HepG2 (cell line): ENCODE data around the gene NFX1. TPM values are rescaled to one million over a fixed set of nuclear protein-coding genes. Genes with fewer than 3 reads are reported as not detected.

Experiments used
- ATF7-NPFF ChIP-seq: sonication (generic); formaldehyde crosslinking; IDR thresholded peaks from 2 replicates; pipeline ENCODE4 v1.8.1; 2023; ENCODE audit warnings: mild to moderate bottlenecking, low read depth, missing genetic modification reagents, moderate library complexity
- E2F2 ChIP-seq: sonication (generic); formaldehyde crosslinking; IDR thresholded peaks from 2 replicates; pipeline ENCODE4 v1.4.0; 2020; ENCODE audit warnings: missing genetic modification reagents, borderline replicate concordance
- FOXO4 ChIP-seq: sonication (generic); formaldehyde crosslinking; conservative IDR thresholded peaks from 2 replicates; pipeline ENCODE4 v1.8.1; 2023; ENCODE audit warnings: missing genetic modification reagents
- MXI1 ChIP-seq: IDR thresholded peaks from 3 replicates; pipeline ENCODE4 v1.6.1; 2012; ENCODE audit warnings: low read depth, low read length, inconsistent platforms, borderline replicate concordance
- MYPOP ChIP-seq: sonication (generic); formaldehyde crosslinking; IDR thresholded peaks from 2 replicates; pipeline ENCODE4 v1.8.1; 2023; ENCODE audit warnings: mild to moderate bottlenecking, moderate library complexity, missing genetic modification reagents
- REXO4 ChIP-seq: sonication (generic); formaldehyde crosslinking; IDR thresholded peaks from 2 replicates; pipeline ENCODE4 v1.8.0; 2022; ENCODE audit warnings: missing genetic modification reagents, mild to moderate bottlenecking, borderline replicate concordance
- SIX4 ChIP-seq: sonication (generic); formaldehyde crosslinking; IDR thresholded peaks from 2 replicates; pipeline ENCODE4 v1.4.0; 2020; ENCODE audit warnings: missing genetic modification reagents
- TMF1 ChIP-seq: sonication (generic); formaldehyde crosslinking; IDR thresholded peaks from 2 replicates; pipeline ENCODE4 v1.8.1; 2022; ENCODE audit warnings: low read depth, missing genetic modification reagents
- YEATS2 ChIP-seq: sonication (generic); formaldehyde crosslinking; IDR thresholded peaks from 2 replicates; pipeline ENCODE4 v1.4.0; 2020; ENCODE audit warnings: missing genetic modification reagents, borderline replicate concordance
- ZNF235 ChIP-seq: sonication (generic); formaldehyde crosslinking; IDR thresholded peaks from 2 replicates; pipeline ENCODE4 v1.8.1; 2023; ENCODE audit warnings: mild to moderate bottlenecking, missing genetic modification reagents, borderline replicate concordance
- ZNF407 ChIP-seq: sonication (generic); formaldehyde crosslinking; IDR thresholded peaks from one replicate; pipeline ENCODE4 v1.5.1; 2020; ENCODE audit warnings: mild to moderate bottlenecking, missing genetic modification reagents; ENCODE audit errors: not compliant biosample characterization
- ZNF512 ChIP-seq: sonication (generic); formaldehyde crosslinking; IDR thresholded peaks from 2 replicates; pipeline ENCODE4 v1.4.0; 2020; ENCODE audit warnings: mild to moderate bottlenecking, missing genetic modification reagents
- ZNF572 ChIP-seq: sonication (generic); formaldehyde crosslinking; IDR thresholded peaks from 2 replicates; pipeline ENCODE4 v1.5.1; 2020; ENCODE audit warnings: mild to moderate bottlenecking, missing genetic modification reagents
- ZNF83 ChIP-seq: sonication (generic); formaldehyde crosslinking; IDR thresholded peaks from 2 replicates; pipeline ENCODE4 v1.4.0; 2020; ENCODE audit warnings: missing genetic modification reagents, mild to moderate bottlenecking, borderline replicate concordance
- polyA plus RNA-seq, 8 experiments: library from polyadenylated mRNA; depleted of rRNA in 3 of 8; stranded (reverse) in 7 of 8; unstranded in 1 of 8; fragments of >200 nt; fragmentation: Illumina TruSeq in 4 of 8; extraction: Trizol in 4 of 8; gene quantifications; 2 replicates each; pipeline versions ENCODE4 v1.2.1 to v1.2.3, GENCODE V29; 2011 to 2016; ENCODE audit warnings: low read depth in 4 of 8, missing spikeins in 1 of 8, mixed read lengths in 1 of 8; ENCODE audit not compliant: insufficient read depth in 1 of 8
- total RNA-seq, 5 experiments: library from RNA; depleted of rRNA; stranded (reverse); fragments of >200 nt; fragmentation: Illumina TruSeq; extraction: Trizol; gene quantifications; 2 replicates each; pipeline ENCODE4 v1.2.3, GENCODE V29; 2016; ENCODE audit warnings: low read depth in 1 of 5

Gene NFX1
- total and polyA plus RNA-seq, 2 of the 13 experiments (the other 11 are each of a cell fraction or from before 2014, with no cell fraction given) = 23.9 to 27.5 TPM

GRCh38 chr9:33264473-33265177 is 25.7 kb upstream of the NFX1 start, which contains the start of the genes BAG1 and CHMP5 (continued):
- TF ChIP-seq ZNF407 (CRISPR knock-in tag) (no peak), FOXO4 (CRISPR knock-in tag) (no peak), ZNF512 (CRISPR knock-in tag) (no peak), MYPOP (CRISPR knock-in tag) (no peak), ATF7-NPFF (CRISPR knock-in tag) (peak; percentile 50; the same call in 1 of the 2 replicates), E2F2 (peak; percentile 43; the same call in 1 of the 2 replicates), REXO4 (no peak), ZNF572 (CRISPR knock-in tag) (no peak), TMF1 (CRISPR knock-in tag) (peak; percentile 81; the same call in 1 of the 2 replicates), ZNF235 (CRISPR knock-in tag) (no peak), YEATS2 (peak; percentile 71; the same call in 1 of the 2 replicates), ZNF83 (CRISPR knock-in tag) (no peak), SIX4 (CRISPR knock-in tag) (no peak; the same call in 1 of the 2 replicates), MXI1 (peak; percentile 45; the same call in 1 of the 3 replicates)
